GM23338 (cell line): ENCODE results near the gene TUB. TPM values are rescaled to one million over a fixed set of nuclear protein-coding genes. Genes with fewer than 3 reads are reported as not detected.

Experiments
- ATAC-seq: fragments of 200-7000 bp; cut with Tn5 transposase; 3 replicates; pipeline ENCODE4 v1.9.1; 2020
- DNase-seq: peaks from one replicate; pipeline ENCODE4 v3.0.0-alpha.2; 2015; ENCODE audit warnings: low spot score
- H2AFZ ChIP-seq: fragments of 200-600 bp; sonication (generic); 2 replicates; pipeline ENCODE4 v1.8.0; 2016; ENCODE audit warnings: antibody characterized with exemption, mild to moderate bottlenecking, moderate library complexity
- H3F3A ChIP-seq: fragments of 200-600 bp; sonication (generic); replicated peaks from 2 replicates; pipeline ENCODE4 v1.8.0; 2017; ENCODE audit warnings: antibody characterized with exemption, mixed run types, low read depth
- H3K27ac ChIP-seq: fragments of 200-600 bp; sonication (generic); 2 replicates; pipeline ENCODE4 v1.6.1; 2016; ENCODE audit warnings: low read depth
- H3K27me3 ChIP-seq: fragments of 200-600 bp; sonication (generic); 2 replicates; pipeline ENCODE4 v1.8.0; 2016; ENCODE audit warnings: mild to moderate bottlenecking, mixed run types, moderate library complexity; ENCODE audit not compliant: insufficient read depth
- H3K36me3 ChIP-seq: fragments of 200-600 bp; sonication (generic); 2 replicates; pipeline ENCODE4 v1.8.0; 2016; ENCODE audit warnings: mild to moderate bottlenecking; ENCODE audit not compliant: insufficient read depth
- H3K4me1 ChIP-seq: fragments of 200-600 bp; sonication (generic); 2 replicates; pipeline ENCODE4 v1.8.0; 2016; ENCODE audit warnings: mild to moderate bottlenecking, moderate library complexity; ENCODE audit not compliant: insufficient read depth
- H3K4me2 ChIP-seq: fragments of 200-600 bp; sonication (generic); 2 replicates; pipeline ENCODE4 v1.7.1; 2017; ENCODE audit warnings: mixed run types
- H3K4me3 ChIP-seq: fragments of 200-600 bp; sonication (generic); 2 replicates; pipeline ENCODE4 v1.6.1; 2016; ENCODE audit warnings: mixed run types
- H3K79me2 ChIP-seq: fragments of 200-600 bp; sonication (generic); replicated peaks from 2 replicates; pipeline ENCODE4 v1.8.0; 2017; ENCODE audit warnings: mild to moderate bottlenecking; ENCODE audit not compliant: insufficient read depth
- H3K9me2 ChIP-seq: fragments of 200-600 bp; sonication (generic); 2 replicates; pipeline ENCODE4 v1.8.0; 2017; ENCODE audit not compliant: insufficient read depth
- H4K20me1 ChIP-seq: fragments of 200-600 bp; sonication (generic); replicated peaks from 2 replicates; pipeline ENCODE4 v1.8.0; 2017; ENCODE audit warnings: mild to moderate bottlenecking; ENCODE audit not compliant: insufficient read depth
- H3K27ac Mint-ChIP-seq: 2 replicates; pipeline ENCODE4 v1.8.0; 2020; ENCODE audit warnings: inconsistent platforms, mild to moderate bottlenecking, moderate library complexity, mixed read lengths
- H3K27me3 Mint-ChIP-seq: 3 replicates; pipeline ENCODE4 v1.8.0; 2022; ENCODE audit warnings: low read depth, mild to moderate bottlenecking, moderate library complexity, mixed read lengths, inconsistent platforms; ENCODE audit not compliant: insufficient read depth, poor library complexity
- H3K36me3 Mint-ChIP-seq: 3 replicates; pipeline ENCODE4 v1.8.0; 2021; ENCODE audit warnings: low read depth, mild to moderate bottlenecking, inconsistent platforms, moderate library complexity, mixed read lengths
- H3K4me1 Mint-ChIP-seq: 3 replicates; pipeline ENCODE4 v1.8.0; 2020; ENCODE audit warnings: mild to moderate bottlenecking, inconsistent platforms, mixed read lengths
- H3K4me3 Mint-ChIP-seq: 3 replicates; pipeline ENCODE4 v1.8.0; 2021; ENCODE audit warnings: moderate library complexity, mild to moderate bottlenecking, inconsistent platforms, mixed read lengths
- H3K9me3 Mint-ChIP-seq: 3 replicates; pipeline ENCODE4 v1.8.0; 2020; ENCODE audit warnings: moderate library complexity, mild to moderate bottlenecking, inconsistent platforms, mixed read lengths
- CREB1 ChIP-seq: fragments of 250-450 bp; sonication (Bioruptor Pico); IDR thresholded peaks from 2 replicates; pipeline ENCODE4 v1.5.0; 2020; ENCODE audit warnings: low read depth, mild to moderate bottlenecking, moderate library complexity
- EZH2 ChIP-seq: fragments of 200-600 bp; sonication (generic); IDR thresholded peaks from one replicate; pipeline ENCODE4 v1.8.0; 2017; ENCODE audit warnings: antibody characterized with exemption, mild to moderate bottlenecking, low read depth; ENCODE audit not compliant: unreplicated experiment
- JUNB ChIP-seq: IDR thresholded peaks from one replicate; pipeline ENCODE4 v1.6.1; 2016; ENCODE audit warnings: antibody characterized with exemption; ENCODE audit not compliant: unreplicated experiment
- POLR2AphosphoS5 ChIP-seq: IDR thresholded peaks from 2 replicates; pipeline ENCODE4 v1.6.1; 2016; ENCODE audit warnings: antibody characterized with exemption, low read depth
- STAT1 ChIP-seq: IDR thresholded peaks from one replicate; pipeline ENCODE4 v1.6.1; 2016; ENCODE audit warnings: antibody characterized with exemption; ENCODE audit not compliant: unreplicated experiment
- ZNF114 ChIP-seq: fragments of 250-450 bp; sonication (Bioruptor Pico); IDR thresholded peaks from 2 replicates; pipeline ENCODE4 v1.5.0; 2020; ENCODE audit warnings: mild to moderate bottlenecking, moderate library complexity
- ZNF331 ChIP-seq: fragments of 250-450 bp; sonication (Bioruptor Pico); IDR thresholded peaks from 2 replicates; pipeline ENCODE4 v1.5.0; 2020; ENCODE audit warnings: low read depth, mild to moderate bottlenecking, moderate library complexity
- polyA plus RNA-seq: library from polyadenylated mRNA; unstranded; fragments of >200 nt; fragmentation: Nextera tagmentation; extraction: Ambion mirVana; gene quantifications from 2 replicates; pipeline ENCODE4 v1.2.1, GENCODE V29; 2016
- total RNA-seq: library from RNA; depleted of rRNA; stranded (reverse); fragments of >200 nt; shearing (Covaris generic); gene quantifications from 2 replicates; pipeline ENCODE4 v1.2.3, GENCODE V29; 2014
- TF ChIP-seq, protein P1 (sequence below): fragments of 250-450 bp; sonication (Bioruptor Pico); IDR thresholded peaks from 2 replicates; pipeline ENCODE4 v1.5.0; 2020; ENCODE audit warnings: mild to moderate bottlenecking, moderate library complexity
- TF ChIP-seq, protein P2 (sequence below): IDR thresholded peaks from 2 replicates; pipeline ENCODE4 v1.6.1; 2016; ENCODE audit warnings: antibody characterized with exemption
- TF ChIP-seq, protein P3 (sequence below), 2 experiments: fragments of 200-600 bp in 1 of 2; sonication (generic) in 1 of 2; conservative IDR thresholded peaks; 2 replicates each; pipeline versions ENCODE4 v1.5.1 to v1.6.1; 2016 to 2017; ENCODE audit warnings: antibody characterized with exemption in 2 of 2, low read depth in 2 of 2, mild to moderate bottlenecking in 2 of 2, moderate library complexity in 1 of 2

Gene TUB
- total and polyA plus RNA-seq, 2 experiments from 2014 or later: 5.5 to 30.4 TPM

DNA sequence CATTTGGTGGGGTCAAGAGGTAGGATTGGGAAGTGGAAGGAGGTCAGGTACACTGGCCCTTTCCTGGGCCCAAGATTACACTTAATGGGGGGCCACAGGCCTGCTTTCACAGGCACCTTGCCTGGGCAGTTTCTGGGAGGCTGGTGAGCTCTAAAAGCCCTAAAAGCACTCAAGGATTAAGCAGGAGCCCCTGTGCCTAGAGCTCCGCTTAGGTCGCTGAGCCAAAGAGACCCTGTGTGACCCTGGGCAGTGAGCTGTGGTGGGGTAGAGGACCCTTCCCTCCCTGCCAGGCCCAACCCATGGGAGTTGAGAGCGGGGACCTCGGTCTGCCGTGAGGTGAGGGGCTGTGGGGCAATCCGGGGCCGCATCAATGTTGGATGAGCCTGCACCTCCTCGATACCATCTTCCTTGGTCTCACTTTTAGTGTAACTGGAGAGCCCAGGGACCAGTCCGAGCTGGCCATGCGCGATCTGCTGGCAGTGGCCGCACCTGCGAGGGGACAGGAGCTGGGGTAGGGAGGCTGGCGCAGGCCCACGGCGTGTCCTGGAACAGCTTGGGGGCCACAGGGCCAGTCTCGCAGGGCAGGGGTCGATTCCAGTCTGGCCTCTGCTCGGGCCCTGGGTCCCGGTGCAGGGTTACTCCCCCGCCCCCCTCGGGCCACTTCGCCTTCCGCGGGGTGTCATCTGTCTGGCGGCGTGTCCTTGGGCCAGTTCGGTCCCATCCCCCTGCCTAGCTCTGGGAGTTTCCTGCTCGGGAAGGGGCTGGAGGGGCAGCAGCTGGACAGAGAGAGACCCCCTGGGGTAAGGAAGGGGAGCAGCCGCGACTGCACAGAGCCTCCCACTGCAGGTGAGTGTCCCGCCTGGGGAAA lies 49.5 kb upstream of the TUB start (continued):
- TF ChIP-seq, protein P1, sequence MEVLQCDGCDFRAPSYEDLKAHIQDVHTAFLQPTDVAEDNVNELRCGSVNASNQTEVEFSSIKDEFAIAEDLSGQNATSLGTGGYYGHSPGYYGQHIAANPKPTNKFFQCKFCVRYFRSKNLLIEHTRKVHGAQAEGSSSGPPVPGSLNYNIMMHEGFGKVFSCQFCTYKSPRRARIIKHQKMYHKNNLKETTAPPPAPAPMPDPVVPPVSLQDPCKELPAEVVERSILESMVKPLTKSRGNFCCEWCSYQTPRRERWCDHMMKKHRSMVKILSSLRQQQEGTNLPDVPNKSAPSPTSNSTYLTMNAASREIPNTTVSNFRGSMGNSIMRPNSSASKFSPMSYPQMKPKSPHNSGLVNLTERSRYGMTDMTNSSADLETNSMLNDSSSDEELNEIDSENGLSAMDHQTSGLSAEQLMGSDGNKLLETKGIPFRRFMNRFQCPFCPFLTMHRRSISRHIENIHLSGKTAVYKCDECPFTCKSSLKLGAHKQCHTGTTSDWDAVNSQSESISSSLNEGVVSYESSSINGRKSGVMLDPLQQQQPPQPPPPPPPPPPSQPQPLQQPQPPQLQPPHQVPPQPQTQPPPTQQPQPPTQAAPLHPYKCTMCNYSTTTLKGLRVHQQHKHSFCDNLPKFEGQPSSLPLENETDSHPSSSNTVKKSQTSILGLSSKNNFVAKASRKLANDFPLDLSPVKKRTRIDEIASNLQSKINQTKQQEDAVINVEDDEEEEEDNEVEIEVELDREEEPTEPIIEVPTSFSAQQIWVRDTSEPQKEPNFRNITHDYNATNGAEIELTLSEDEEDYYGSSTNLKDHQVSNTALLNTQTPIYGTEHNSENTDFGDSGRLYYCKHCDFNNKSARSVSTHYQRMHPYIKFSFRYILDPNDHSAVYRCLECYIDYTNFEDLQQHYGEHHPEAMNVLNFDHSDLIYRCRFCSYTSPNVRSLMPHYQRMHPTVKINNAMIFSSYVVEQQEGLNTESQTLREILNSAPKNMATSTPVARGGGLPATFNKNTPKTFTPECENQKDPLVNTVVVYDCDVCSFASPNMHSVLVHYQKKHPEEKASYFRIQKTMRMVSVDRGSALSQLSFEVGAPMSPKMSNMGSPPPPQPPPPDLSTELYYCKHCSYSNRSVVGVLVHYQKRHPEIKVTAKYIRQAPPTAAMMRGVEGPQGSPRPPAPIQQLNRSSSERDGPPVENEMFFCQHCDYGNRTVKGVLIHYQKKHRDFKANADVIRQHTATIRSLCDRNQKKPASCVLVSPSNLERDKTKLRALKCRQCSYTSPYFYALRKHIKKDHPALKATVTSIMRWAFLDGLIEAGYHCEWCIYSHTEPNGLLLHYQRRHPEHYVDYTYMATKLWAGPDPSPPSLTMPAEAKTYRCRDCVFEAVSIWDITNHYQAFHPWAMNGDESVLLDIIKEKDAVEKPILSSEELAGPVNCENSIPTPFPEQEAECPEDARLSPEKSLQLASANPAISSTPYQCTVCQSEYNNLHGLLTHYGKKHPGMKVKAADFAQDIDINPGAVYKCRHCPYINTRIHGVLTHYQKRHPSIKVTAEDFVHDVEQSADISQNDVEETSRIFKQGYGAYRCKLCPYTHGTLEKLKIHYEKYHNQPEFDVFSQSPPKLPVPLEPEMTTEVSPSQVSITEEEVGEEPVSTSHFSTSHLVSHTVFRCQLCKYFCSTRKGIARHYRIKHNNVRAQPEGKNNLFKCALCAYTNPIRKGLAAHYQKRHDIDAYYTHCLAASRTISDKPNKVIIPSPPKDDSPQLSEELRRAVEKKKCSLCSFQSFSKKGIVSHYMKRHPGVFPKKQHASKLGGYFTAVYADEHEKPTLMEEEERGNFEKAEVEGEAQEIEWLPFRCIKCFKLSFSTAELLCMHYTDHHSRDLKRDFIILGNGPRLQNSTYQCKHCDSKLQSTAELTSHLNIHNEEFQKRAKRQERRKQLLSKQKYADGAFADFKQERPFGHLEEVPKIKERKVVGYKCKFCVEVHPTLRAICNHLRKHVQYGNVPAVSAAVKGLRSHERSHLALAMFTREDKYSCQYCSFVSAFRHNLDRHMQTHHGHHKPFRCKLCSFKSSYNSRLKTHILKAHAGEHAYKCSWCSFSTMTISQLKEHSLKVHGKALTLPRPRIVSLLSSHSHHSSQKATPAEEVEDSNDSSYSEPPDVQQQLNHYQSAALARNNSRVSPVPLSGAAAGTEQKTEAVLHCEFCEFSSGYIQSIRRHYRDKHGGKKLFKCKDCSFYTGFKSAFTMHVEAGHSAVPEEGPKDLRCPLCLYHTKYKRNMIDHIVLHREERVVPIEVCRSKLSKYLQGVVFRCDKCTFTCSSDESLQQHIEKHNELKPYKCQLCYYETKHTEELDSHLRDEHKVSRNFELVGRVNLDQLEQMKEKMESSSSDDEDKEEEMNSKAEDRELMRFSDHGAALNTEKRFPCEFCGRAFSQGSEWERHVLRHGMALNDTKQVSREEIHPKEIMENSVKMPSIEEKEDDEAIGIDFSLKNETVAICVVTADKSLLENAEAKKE (CRISPR knock-in tag): no peak
- TF ChIP-seq STAT1 (no peak), ZNF114 (CRISPR knock-in tag) (no peak), POLR2AphosphoS5 (no peak), JUNB (no peak)
- TF ChIP-seq, protein P2, sequence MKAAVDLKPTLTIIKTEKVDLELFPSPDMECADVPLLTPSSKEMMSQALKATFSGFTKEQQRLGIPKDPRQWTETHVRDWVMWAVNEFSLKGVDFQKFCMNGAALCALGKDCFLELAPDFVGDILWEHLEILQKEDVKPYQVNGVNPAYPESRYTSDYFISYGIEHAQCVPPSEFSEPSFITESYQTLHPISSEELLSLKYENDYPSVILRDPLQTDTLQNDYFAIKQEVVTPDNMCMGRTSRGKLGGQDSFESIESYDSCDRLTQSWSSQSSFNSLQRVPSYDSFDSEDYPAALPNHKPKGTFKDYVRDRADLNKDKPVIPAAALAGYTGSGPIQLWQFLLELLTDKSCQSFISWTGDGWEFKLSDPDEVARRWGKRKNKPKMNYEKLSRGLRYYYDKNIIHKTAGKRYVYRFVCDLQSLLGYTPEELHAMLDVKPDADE: no peak

DNA sequence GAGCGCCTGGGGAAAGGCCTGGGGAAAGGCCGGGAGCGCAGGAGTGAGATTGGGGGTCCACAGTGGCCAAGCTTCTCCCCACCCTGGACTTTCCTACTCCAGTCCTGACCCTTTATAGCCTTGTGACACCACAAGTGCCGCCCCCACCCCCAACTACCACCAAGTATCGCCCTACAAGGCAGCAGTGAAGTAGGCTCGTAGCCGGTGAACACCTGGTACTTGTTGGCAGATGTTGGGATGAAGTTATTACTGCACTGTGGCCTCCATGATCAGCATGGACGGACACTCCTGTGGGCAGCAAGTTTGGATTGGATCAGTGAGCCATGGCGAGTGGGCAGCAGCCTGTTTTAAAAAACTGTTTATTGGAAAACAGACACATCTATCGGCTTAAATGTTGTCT lies 48.9 kb upstream of the TUB start:
- Mint-ChIP-seq H3K4me1 (peaks cover 17% of the 10 kb centered on the region), H3K4me3 (no peak overlapping the region), H3K9me3 (no peaks in the 10 kb centered on the region), H3K27ac (no peak overlapping the region), H3K27me3 (peaks cover 11% of the 10 kb centered on the region), H3K36me3 (no peaks in the 10 kb centered on the region)
- ATAC-seq (no peak), DNase-seq (no peak)
- no peaks in the 10 kb centered on the region for H4K20me1 ChIP-seq
- 0 out of 2 replicates have a peak, but pooled peaks cover 3% of the 10 kb centered on the region for H3F3A ChIP-seq
- H3K4me2 ChIP-seq: no peak overlapping the region
- H3K4me1 ChIP-seq: peaks cover 9% of the 10 kb centered on the region; the same call in 1 of the 2 replicates
- no peaks in the 10 kb centered on the region for H3K9me2 ChIP-seq
- H3K4me3 ChIP-seq: no peak overlapping the region
- H3K27me3 ChIP-seq: no peaks in the 10 kb centered on the region
- H3K36me3 ChIP-seq: no peaks in the 10 kb centered on the region
- H3K79me2 ChIP-seq: no peaks in the 10 kb centered on the region
- 0 out of 2 replicates have a peak overlapping the region, but pooled peaks have one; percentile 81 for H2AFZ ChIP-seq
- no peak overlapping the region for H3K27ac ChIP-seq
- TF ChIP-seq STAT1: no peak
- no peak for TF ChIP-seq CREB1
- TF ChIP-seq, protein P3, sequence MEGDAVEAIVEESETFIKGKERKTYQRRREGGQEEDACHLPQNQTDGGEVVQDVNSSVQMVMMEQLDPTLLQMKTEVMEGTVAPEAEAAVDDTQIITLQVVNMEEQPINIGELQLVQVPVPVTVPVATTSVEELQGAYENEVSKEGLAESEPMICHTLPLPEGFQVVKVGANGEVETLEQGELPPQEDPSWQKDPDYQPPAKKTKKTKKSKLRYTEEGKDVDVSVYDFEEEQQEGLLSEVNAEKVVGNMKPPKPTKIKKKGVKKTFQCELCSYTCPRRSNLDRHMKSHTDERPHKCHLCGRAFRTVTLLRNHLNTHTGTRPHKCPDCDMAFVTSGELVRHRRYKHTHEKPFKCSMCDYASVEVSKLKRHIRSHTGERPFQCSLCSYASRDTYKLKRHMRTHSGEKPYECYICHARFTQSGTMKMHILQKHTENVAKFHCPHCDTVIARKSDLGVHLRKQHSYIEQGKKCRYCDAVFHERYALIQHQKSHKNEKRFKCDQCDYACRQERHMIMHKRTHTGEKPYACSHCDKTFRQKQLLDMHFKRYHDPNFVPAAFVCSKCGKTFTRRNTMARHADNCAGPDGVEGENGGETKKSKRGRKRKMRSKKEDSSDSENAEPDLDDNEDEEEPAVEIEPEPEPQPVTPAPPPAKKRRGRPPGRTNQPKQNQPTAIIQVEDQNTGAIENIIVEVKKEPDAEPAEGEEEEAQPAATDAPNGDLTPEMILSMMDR (conservative IDR thresholded peaks at IDR 0.05; ENCODE audit: low read depth in 2 of 2): no peak
- no peak for TF ChIP-seq ZNF331 (CRISPR knock-in tag)
- no peak for TF ChIP-seq POLR2AphosphoS5
- TF ChIP-seq, protein P2: no peak
- TF ChIP-seq EZH2: no peak
- no peak for TF ChIP-seq JUNB
